SK-N-SH (cell line): Measurements from ENCODE around the gene DEPDC5. TPM values are rescaled to one million over a fixed set of nuclear protein-coding genes. Genes with fewer than 3 reads are reported as not detected.

Experiments
- CTCF ChIA-PET: fragments of 300-600, 350-600 bp; formaldehyde crosslinking; extraction: SDS; loops from one replicate; lab custom pipeline; 2021; lab: Yijun Ruan, JAX
- POLR2A ChIA-PET: fragments of 350-600 bp; sonication (Branson Sonifier 250); formaldehyde crosslinking; extraction: SDS; loops from one replicate; lab custom pipeline; 2020; ENCODE audit warnings: antibody characterized with exemption, inconsistent platforms; lab: Yijun Ruan, JAX
- DNase-seq: peaks from one replicate; pipeline ENCODE4 v3.0.0; 2012
- H2AFZ ChIP-seq: fragments of 200-600 bp; sonication (generic); 2 replicates; pipeline ENCODE4 v1.8.1; 2016; ENCODE audit warnings: antibody characterized with exemption, mild to moderate bottlenecking, low read depth
- H3F3A ChIP-seq: fragments of 200-600 bp; sonication (generic); replicated peaks from 2 replicates; pipeline ENCODE3; 2016; ENCODE audit warnings: antibody characterized with exemption, mild to moderate bottlenecking; ENCODE audit not compliant: insufficient read depth
- H3K27ac ChIP-seq, 2 experiments: fragments of 200-500 bp in 1 of 2; fragments of 200-600 bp in 1 of 2; sonication (Bioruptor generic) in 1 of 2; sonication (generic), shearing (Covaris generic) in 1 of 2; 2 replicates each; pipeline versions ENCODE4 v1.5.1 to v1.6.1; 2014 to 2016; ENCODE audit warnings: low read depth in 2 of 2, inconsistent platforms in 1 of 2, low read length in 1 of 2, mild to moderate bottlenecking in 1 of 2, mixed read lengths in 1 of 2
- H3K27me3 ChIP-seq: fragments of 200-600 bp; sonication (generic), shearing (Covaris generic); 2 replicates; pipeline ENCODE4 v1.6.1; 2016; ENCODE audit warnings: mixed run types; ENCODE audit not compliant: insufficient read depth
- H3K36me3 ChIP-seq, 2 experiments: fragments of 200-500 bp in 1 of 2; fragments of 200-600 bp in 1 of 2; sonication (Bioruptor generic) in 1 of 2; sonication (generic) in 1 of 2; replicated peaks in 1 of 2; 2 replicates each; pipeline versions ENCODE3 to v1.5.1; 2014 to 2016; ENCODE audit warnings: low read length in 1 of 2, mild to moderate bottlenecking in 1 of 2; ENCODE audit not compliant: insufficient read depth in 2 of 2, control insufficient read depth in 1 of 2
- H3K4me1 ChIP-seq, 2 experiments: fragments of 200-500 bp in 1 of 2; fragments of 200-600 bp in 1 of 2; sonication (Bioruptor generic) in 1 of 2; sonication (generic), shearing (Covaris generic) in 1 of 2; 2 replicates each; pipeline versions ENCODE4 v1.5.1 to v1.6.1; 2014 to 2016; ENCODE audit warnings: low read depth in 1 of 2, low read length in 1 of 2, mixed run types in 1 of 2; ENCODE audit not compliant: insufficient read depth in 2 of 2, control insufficient read depth in 1 of 2
- H3K4me2 ChIP-seq: fragments of 200-600 bp; sonication (generic), shearing (Covaris generic); 2 replicates; pipeline ENCODE4 v1.6.1; 2017; ENCODE audit warnings: mixed run types
- H3K4me3 ChIP-seq, 2 experiments: fragments of 200-500 bp in 1 of 2; fragments of 200-600 bp in 1 of 2; sonication (Bioruptor generic) in 1 of 2; sonication (generic), shearing (Covaris generic) in 1 of 2; 2 replicates each; pipeline versions ENCODE4 v1.5.1 to v1.8.1; 2014 to 2016; ENCODE audit warnings: low read depth in 2 of 2, inconsistent platforms in 1 of 2, low read length in 1 of 2, mild to moderate bottlenecking in 1 of 2, mixed read lengths in 1 of 2, moderate library complexity in 1 of 2
- H3K79me2 ChIP-seq: fragments of 200-600 bp; sonication (generic); 2 replicates; pipeline ENCODE4 v1.8.1; 2017; ENCODE audit warnings: mild to moderate bottlenecking; ENCODE audit not compliant: insufficient read depth
- H3K9ac ChIP-seq: fragments of 200-600 bp; sonication (generic); 2 replicates; pipeline ENCODE4 v1.6.1; 2017; ENCODE audit warnings: mixed run types
- H3K9me2 ChIP-seq: fragments of 200-600 bp; sonication (generic); 2 replicates; pipeline ENCODE4 v1.6.1; 2017; ENCODE audit warnings: mixed run types
- H3K9me3 ChIP-seq: fragments of 200-600 bp; sonication (generic); 2 replicates; pipeline ENCODE4 v1.6.1; 2017; ENCODE audit warnings: mixed run types, mild to moderate bottlenecking, moderate library complexity
- H4K20me1 ChIP-seq: fragments of 200-600 bp; sonication (generic); 2 replicates; pipeline ENCODE4 v1.6.1; 2017; ENCODE audit warnings: mild to moderate bottlenecking, mixed run types; ENCODE audit not compliant: insufficient read depth
- CHD2 ChIP-seq: fragments of 150-350 bp; IDR thresholded peaks from 2 replicates; pipeline ENCODE4 v1.6.1; 2018; ENCODE audit warnings: low read length; ENCODE audit not compliant: partially characterized antibody
- ELF1 ChIP-seq: IDR thresholded peaks from 2 replicates; pipeline ENCODE4 v1.4.0; 2012
- FOXJ3 ChIP-seq: sonication (generic); formaldehyde crosslinking; IDR thresholded peaks from 2 replicates; pipeline ENCODE4 v1.5.1; 2020; ENCODE audit warnings: mild to moderate bottlenecking, missing genetic modification reagents
- NRF1 ChIP-seq: IDR thresholded peaks from 2 replicates; pipeline ENCODE4 v1.6.1; 2012; ENCODE audit warnings: low read depth, mild to moderate bottlenecking, low read length
- PBX3 ChIP-seq: IDR thresholded peaks from 2 replicates; pipeline ENCODE4; 2012
- RCOR1 ChIP-seq: fragments of 150-350 bp; IDR thresholded peaks from 2 replicates; pipeline ENCODE4 v1.6.1; 2017; ENCODE audit warnings: antibody characterized with exemption, low read length
- REST ChIP-seq: IDR thresholded peaks from 2 replicates; pipeline ENCODE4 v1.6.1; 2012; ENCODE audit warnings: mild to moderate bottlenecking, low read depth, low read length, moderate library complexity
- RFX5 ChIP-seq: IDR thresholded peaks from 2 replicates; pipeline ENCODE4 v1.6.1; 2012; ENCODE audit warnings: mild to moderate bottlenecking, improper control_type of control experiment, low read length
- TEAD4 ChIP-seq: IDR thresholded peaks from 2 replicates; pipeline ENCODE4 v1.4.0; 2012; ENCODE audit warnings: mild to moderate bottlenecking, borderline replicate concordance; ENCODE audit not compliant: insufficient read depth
- WGBS: methylation state at CpG from one replicate; pipeline ENCODE4 v1.1.6; 2017; ENCODE audit warnings: low lambda C conversion rate; 5-methylcytosine and 5-hydroxymethylcytosine counted together
- polyA plus RNA-seq, 3 experiments: library from polyadenylated mRNA; depleted of rRNA; stranded (reverse); fragments of >200 nt; gene quantifications; 2 replicates each; pipeline ENCODE4 v1.2.3, GENCODE V29; 2012

The DEPDC5 gene
- polyA plus RNA-seq, 1 of the 3 experiments (the other 2 are of a cell fraction): 7.8 TPM

- WGBS: 92% methylated on average over 3 of the region's 3 CpGs
- POLR2A ChIA-PET: no interaction called here
- no peaks in the 10 kb centered on the region for H3K4me1 ChIP-seq
- H2AFZ ChIP-seq: no peak overlapping the region
- H3K36me3 ChIP-seq: peaks cover 12 to 54% of the 10 kb centered on the region in 2 experiments
- no peak for DNase-seq
- H3K27ac ChIP-seq: no peak overlapping the region
- H3K79me2 ChIP-seq: no peaks in the 10 kb centered on the region
- TF ChIP-seq RFX5 (no peak), PBX3 (no peak), FOXJ3 (CRISPR knock-in tag) (no peak), CHD2 (no peak), RCOR1 (no peak)
- TF ChIP-seq, all 33 proteins: peak for 0
- Histone ChIP-seq H3K9ac (no peak overlapping the region), H3K4me3 (no peak overlapping the region), H4K20me1 (no peaks in the 10 kb centered on the region), H3K4me2 (no peak overlapping the region), H3K9me3 (no peaks in the 10 kb centered on the region), H3K27me3 (no peaks in the 10 kb centered on the region), H3K9me2 (no peaks in the 10 kb centered on the region), H3F3A (no peaks in the 10 kb centered on the region)
- CTCF ChIA-PET: interaction anchor here (0.9 kb wide), 1 partner anchor 11 kb away, joined by 4 read pairs; the partner anchor contains the start of gene DEPDC5
These were observed 11.0 kb downstream of the DEPDC5 start for GRCh38 chr22:31764785-31765184.

GRCh38 chr22:31768422-31769059, 14.7 kb downstream of the DEPDC5 start:
- DNase-seq: no peak
- Histone ChIP-seq H3K4me1 (no peaks in the 10 kb centered on the region), H3K4me3 (no peak overlapping the region), H3K4me2 (no peak overlapping the region), H3K9ac (no peak overlapping the region), H3K9me3 (no peaks in the 10 kb centered on the region), H2AFZ (no peak overlapping the region), H3K79me2 (no peaks in the 10 kb centered on the region), H3K27ac (no peak overlapping the region), H3K9me2 (no peaks in the 10 kb centered on the region), H3K36me3 (peaks cover 5 to 49% of the 10 kb centered on the region in 2 experiments), H3F3A (peaks cover 4% of the 10 kb centered on the region), H3K27me3 (no peaks in the 10 kb centered on the region), H4K20me1 (no peaks in the 10 kb centered on the region)
- no peak for TF ChIP-seq ELF1
- TF ChIP-seq CHD2: no peak
- TF ChIP-seq TEAD4: no peak
- CTCF ChIA-PET: interaction anchor here (1.1 kb wide), 1 partner anchor 103 kb away, joined by 4 read pairs; no protein-coding TSS in a partner anchor
- POLR2A ChIA-PET: no interaction called here
- 94% methylated on average over 4 of the region's 4 CpGs for WGBS

GRCh38 chr22:31773416-31773815, 19.6 kb downstream of the DEPDC5 start:
- H3K4me2 ChIP-seq: no peak overlapping the region
- CTCF ChIA-PET: no interaction called here
- H4K20me1 ChIP-seq: no peaks in the 10 kb centered on the region

More at GRCh38 chr22:31773416-31773815, 19.6 kb downstream of the DEPDC5 start:
- H3K4me3 ChIP-seq: no peak overlapping the region
- 97% methylated on average over 5 of the region's 5 CpGs for WGBS
- H3K9ac ChIP-seq: no peak overlapping the region
- H3K36me3 ChIP-seq: peaks cover 2 to 30% of the 10 kb centered on the region in 2 experiments
- H2AFZ ChIP-seq: no peak overlapping the region
- H3K9me3 ChIP-seq: no peaks in the 10 kb centered on the region
- TF ChIP-seq REST (no peak), NRF1 (no peak), ELF1 (no peak), RCOR1 (no peak), TEAD4 (no peak)
- no peak for DNase-seq
- no peaks in the 10 kb centered on the region for H3K79me2 ChIP-seq
- H3K4me1 ChIP-seq: no peaks in the 10 kb centered on the region
- peaks cover 4% of the 10 kb centered on the region for H3F3A ChIP-seq
- no peaks in the 10 kb centered on the region for H3K9me2 ChIP-seq
- POLR2A ChIA-PET: no interaction called here
- H3K27ac ChIP-seq: no peak overlapping the region
- H3K27me3 ChIP-seq: no peaks in the 10 kb centered on the region
